Ramos (cell line): ENCODE data around the gene NAA35.
"Not testable (repeated sequence)": the region's sequence is repeated elsewhere in the genome, so short reads cannot be mapped to it uniquely, and the experiment has no call there.

Source experiments
- in situ Hi-C: fragments of 300-500 bp; cut with MboI; formaldehyde crosslinking; loops from one replicate; pipeline ENCODE4 v1.14.3; 2022; ENCODE audit warnings: low sequenced_read_pairs; ENCODE audit not compliant: unreplicated experiment

The NAA35 gene

DNA sequence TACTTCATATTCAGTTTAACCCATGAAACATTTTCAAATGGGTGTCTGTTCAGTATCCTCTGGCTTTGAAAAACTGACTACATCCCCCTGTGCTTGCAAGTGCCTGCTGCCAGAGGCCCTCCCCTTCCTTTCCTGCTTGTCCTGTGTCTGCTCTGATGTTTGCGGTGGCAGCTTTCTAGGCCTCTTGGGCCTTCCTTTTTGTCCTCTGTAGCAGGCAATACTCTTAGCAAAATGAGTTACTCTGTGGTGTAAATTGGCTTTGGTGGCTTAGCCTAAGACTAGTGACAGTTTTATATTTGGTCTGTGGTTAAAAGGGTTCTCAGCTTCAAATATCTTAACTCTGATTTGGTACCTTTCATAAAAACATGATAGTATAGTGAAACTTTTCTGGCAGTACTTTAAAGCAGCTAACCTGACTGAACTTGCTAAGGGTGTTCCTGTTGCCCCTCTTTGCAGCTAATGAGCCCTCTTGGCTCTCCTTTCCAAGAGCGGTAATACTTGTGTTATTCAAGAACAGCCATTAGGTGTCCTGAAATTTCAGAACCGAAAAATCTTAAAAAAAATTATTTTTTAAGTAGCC lies 81.8 kb downstream of the NAA35 start:
- in situ Hi-C loops = no loop called here

- in situ Hi-C loops = no loop called here
Observed at GRCh38 chr9:86027767-86028166, 86.8 kb downstream of the NAA35 start.

DNA sequence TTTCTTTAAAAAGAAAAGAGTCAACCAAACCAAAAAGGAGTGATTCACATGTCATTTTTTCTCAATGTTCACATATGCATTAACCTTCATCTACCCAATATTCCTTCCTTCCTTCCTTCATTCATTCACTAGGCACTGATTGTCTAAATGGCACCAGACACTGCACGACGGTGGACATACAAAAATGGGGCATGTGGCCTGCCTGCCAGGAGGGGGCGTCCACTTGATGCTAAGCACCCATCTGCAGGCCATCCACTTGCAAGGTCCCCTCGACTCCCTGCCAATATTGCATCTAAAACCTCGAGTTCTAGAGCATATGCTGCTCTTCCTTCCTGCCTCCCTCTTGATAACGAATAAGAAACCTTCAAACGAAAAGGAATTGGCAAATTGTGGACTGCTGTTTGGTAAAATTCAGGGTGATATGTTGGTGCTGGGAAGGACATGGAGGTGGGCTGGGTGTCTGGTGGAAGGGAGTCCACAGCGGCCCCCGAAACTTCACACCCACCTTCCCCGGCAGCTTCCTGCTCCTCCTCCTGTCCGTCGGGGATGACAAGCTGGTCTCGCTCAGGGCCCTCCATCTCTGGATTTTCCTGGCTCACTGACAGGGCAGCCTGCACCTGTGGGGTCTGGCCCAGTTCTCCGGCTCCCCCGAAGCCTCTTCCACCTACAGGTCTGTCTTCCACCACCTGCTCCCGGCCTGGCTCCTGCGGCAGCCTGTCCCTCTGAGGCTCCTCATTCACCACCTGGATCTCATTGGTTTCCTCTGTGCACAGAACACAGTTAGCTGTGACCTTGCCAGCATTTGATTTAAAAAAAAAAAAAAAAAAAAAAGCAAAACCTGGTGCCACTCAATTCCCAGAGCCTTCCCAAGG lies 94.2 kb downstream of the NAA35 start:
- in situ Hi-C loops = no loop called here

GRCh38 chr9:86035827-86036440 lies 95.0 kb downstream of the NAA35 start:
- in situ Hi-C loops = no loop called here

GRCh38 chr9:86036555-86036954 lies 95.6 kb downstream of the NAA35 start:
- in situ Hi-C loops = no loop called here

DNA sequence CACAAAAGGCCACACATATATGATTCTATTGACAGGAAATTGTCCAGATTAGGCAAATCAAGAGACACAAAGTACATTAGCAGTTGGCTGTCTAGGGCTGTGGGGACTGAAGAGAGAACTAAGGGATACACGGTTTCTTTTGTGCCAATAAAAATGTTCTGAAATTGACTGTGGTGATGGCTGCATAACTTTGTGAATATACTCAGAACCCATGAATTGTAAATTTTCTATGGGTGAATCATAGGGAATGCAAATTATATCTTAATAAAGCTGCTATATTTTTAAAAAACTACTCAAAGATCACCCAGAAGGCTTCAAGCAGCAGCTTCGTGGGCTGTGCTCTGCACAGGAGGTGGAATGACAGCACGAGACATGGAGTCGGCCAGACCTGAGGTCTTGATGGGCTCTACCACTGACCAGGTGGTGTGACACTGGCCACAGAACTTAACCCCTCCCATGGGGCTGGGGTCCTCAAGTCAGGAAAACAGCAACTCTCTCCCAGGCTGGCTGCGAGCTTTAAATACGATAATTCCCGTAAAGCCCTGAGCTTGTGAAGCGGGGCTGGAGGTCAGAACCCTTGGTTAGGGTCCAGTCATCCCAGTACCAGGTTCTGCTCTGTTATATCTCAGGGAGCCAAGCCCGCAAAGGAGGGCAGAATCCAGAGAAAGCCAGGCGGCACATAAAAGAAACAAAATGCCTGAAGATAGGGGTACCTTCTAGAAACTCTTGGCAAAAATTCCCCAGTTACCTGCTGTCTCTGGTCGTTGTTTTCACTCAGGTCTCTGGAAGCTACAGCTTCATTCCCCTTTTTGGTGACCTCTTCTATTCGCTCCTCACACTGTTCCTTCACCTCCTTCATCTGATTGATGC lies 99.3 kb downstream of the NAA35 start:
- in situ Hi-C loops = no loop called here

- in situ Hi-C loops = no loop called here
Observed at GRCh38 chr9:86040861-86041155, 99.9 kb downstream of the NAA35 start.

GRCh38 chr9:86041311-86041741 lies 100.4 kb downstream of the NAA35 start:
- in situ Hi-C loops = no loop called here

DNA sequence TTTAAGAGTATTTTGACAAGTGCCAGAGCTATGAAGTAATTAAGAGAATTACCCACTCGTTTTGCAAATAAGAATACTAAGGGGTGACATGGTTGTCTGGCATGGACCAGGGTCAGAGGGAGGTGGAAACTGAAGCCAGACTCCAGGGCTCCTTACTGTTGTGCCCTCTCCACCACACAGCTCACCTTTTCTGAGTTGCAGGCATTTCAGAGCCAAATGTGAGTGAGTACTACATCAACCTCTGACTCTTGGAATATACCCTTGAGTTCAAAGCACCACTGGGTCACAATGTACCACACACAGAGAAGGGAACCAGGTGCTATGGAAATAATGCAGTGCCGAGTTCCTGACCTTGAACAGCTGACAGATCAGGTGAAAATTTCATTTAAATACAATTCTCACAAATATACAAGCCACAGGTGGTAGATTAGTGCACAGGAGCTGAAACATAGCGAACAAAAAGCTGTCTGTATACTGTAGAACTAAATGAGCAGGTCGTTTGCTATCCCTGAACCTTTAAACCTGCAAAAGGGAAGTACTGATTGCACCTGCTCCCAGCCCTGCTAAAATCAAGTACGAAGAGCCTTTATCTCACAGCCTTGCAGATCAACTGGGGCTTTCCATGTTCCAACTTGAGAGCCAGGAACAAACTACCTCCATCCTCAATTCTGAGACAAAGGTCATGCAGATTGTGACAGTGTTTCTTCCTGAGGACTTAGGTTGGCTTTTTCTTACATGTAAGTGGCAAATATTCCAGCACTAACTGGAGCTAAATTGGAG lies 101.4 kb downstream of the NAA35 start:
- in situ Hi-C loops = no loop called here

DNA sequence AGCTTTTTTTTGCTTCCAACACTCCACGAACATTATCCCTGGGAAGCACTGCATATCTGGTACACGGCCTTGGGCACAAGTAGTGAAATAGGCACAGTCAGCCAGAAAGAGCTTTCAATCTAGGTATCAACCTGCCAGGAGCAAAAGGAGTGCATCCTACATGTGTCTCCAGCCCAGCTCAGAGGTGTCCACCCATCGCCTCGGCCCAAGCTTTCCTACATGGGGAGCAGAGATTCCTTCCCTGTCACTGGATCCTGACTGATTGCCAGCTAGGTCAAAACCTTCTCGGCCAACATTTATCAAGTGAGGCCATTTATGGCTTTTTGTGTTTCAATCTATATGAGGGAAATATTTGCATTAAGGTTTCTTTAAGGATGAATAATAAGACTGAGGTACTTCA lies 102.6 kb downstream of the NAA35 start:
- in situ Hi-C loops = no loop called here

DNA sequence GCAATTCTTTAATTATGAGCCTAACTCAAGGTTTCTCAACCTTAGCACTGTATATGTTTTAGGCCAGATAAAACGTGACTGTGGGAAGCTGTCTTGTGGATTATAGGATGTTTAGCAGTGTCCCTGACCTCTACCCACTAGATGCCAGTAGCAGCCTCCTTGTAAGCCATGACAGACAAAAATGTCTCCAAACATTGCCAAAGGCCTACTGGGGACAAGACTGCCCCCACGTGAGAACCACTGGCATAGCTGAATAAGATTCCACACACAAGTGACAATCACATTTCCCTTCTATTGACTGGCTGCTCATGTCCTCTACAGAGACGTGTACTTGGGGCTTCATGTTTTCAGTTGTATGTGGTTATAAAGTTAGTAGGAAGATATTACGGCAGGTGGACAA lies 103.1 kb downstream of the NAA35 start:
- in situ Hi-C loops = no loop called here

GRCh38 chr9:86045654-86046053 lies 104.7 kb downstream of the NAA35 start:
- in situ Hi-C loops = no loop called here

GRCh38 chr9:86046071-86046636 lies 105.2 kb downstream of the NAA35 start:
- in situ Hi-C loops = no loop called here

DNA sequence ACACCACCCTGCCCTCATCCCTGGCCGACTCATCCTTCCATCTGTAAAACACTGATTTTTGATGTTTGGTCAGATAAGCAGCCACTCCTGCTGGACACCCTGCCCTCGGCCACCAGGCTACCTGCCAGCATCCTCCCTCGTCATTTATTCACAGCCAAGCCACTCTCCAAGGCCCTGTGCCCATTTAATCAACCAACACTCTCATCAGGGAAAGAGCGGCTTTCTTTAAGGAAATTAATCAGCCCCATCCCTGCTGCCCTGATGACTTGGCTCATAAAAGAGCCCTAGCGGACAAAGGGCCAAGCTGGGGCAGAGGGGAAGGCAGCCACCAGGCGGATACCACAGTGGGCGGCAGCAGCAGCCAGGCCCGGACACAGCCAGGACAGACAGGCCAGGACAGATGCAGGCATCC lies 106.0 kb downstream of the NAA35 start:
- in situ Hi-C loops = no loop called here

DNA sequence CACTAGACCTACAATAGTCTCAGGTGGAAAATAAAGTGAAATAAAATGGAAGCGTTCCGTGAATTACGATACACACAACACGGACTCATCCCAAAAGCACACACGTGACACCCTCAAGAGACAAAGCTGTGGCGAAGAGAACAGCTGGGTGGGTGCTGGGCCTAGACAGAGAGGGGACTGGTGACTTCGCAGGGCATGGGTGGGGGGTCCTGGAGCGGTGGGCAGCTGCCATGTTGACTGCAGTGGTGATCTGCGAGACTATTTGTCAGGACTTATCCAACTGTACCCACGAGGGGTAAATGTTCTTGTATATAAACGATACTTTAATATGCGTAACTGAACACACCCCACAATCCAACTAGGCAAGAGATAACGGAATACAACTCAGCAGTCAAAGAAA lies 106.4 kb downstream of the NAA35 start:
- in situ Hi-C loops = no loop called here

- in situ Hi-C loops = not testable (repeated sequence)
Observed at GRCh38 chr9:86048018-86048742, 107.2 kb downstream of the NAA35 start.

DNA sequence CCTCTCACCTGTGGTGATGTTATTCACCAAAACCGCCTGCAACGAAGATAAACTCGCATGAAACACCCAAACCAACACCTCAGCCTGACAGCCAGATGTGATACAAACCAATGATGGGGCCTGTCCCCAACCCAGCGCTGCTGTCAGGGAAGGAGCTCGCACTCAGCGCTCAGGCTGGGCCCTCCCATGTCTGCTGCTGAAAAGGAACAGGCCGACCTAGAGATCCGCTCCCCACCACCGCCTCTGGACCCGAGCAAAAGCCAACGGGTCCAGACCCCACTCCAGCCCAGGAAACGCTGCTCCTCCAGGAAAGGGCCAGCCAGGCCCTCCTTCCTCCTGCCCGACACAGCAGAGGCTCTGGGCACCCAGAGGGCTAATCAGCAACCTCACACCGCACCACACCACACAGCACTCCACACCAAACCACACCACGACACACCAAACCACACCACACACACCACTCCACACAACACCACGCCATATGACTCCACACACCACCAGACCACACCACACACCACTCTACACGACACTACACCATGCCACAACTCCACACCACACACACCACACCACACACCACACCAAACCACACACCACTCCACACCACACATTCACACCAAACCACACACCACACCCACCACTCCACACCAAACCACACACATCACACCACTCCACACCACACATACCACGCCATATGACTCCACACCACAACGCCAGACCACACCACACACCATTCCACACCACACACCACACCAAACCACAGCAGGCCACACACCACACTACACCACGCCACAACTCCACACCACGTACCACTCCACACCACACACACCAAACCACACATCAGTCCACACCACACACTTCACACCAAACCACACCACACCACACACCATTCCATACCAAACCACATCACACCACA lies 111.9 kb downstream of the NAA35 start:
- in situ Hi-C loops = no loop called here

GRCh38 chr9:86054695-86055094 lies 113.7 kb downstream of the NAA35 start:
- in situ Hi-C loops = no loop called here
